GM13977 (cell line): ENCODE measurements around the gene ATP2A3.

Experiments
- DNase-seq: peaks from one replicate; pipeline ENCODE4 v3.0.0; 2012; ENCODE audit warnings: low spot score
- in situ Hi-C: fragments of 300-500 bp; cut with MboI; formaldehyde crosslinking; loops from one replicate; pipeline ENCODE4 v1.12.0; 2022; ENCODE audit warnings: low sequenced_read_pairs, low pct_unique_long_range_greater_than_20kb, mixed read lengths, inconsistent platforms; ENCODE audit not compliant: unreplicated experiment
- TF ChIP-seq, protein P1 (sequence below): IDR thresholded peaks from 2 replicates; pipeline ENCODE4 v1.5.1; 2012; ENCODE audit warnings: mild to moderate bottlenecking, control low read depth; ENCODE audit not compliant: insufficient read depth; ENCODE audit errors: extremely low read depth, missing control alignments

ATP2A3 gene

DNA sequence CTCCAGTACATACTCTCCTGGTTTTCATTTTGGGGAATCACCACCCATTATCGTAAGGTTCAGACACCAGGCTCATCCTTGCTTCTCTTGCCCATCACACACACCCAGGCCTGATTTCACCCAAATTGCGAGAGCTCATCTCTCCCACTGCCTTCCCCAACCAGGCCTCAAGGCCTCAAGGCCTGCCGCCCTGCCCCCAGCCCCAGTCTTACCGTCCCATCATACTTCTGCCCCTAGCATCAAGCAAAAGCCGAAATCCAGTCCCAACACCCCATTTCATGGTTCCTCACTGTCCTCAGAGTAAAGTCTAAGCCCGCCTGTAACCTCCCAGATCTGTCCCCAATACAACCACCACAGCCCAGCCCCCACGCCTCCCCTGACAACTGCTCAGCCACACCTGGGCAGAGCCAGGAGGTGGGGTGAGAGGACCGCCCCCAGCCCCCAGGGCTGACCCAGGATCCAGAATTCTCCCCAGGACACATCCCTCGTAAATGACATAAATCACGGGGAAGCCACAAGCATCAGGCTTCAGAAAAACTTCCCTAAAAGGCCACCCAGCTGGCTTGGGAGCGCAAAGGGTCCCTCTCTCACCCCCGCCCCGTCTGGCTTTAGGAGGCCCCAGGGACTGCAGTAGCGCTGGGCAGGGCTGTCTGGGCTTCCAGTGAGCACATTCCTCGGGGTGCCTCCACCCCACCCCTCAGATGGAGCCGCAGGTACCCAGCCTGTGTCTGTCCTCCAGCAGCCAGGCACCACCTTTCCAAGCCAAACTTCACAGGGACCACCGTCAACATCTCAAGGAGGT lies 38.4 kb downstream of the ATP2A3 start:
- TF ChIP-seq, protein P1, sequence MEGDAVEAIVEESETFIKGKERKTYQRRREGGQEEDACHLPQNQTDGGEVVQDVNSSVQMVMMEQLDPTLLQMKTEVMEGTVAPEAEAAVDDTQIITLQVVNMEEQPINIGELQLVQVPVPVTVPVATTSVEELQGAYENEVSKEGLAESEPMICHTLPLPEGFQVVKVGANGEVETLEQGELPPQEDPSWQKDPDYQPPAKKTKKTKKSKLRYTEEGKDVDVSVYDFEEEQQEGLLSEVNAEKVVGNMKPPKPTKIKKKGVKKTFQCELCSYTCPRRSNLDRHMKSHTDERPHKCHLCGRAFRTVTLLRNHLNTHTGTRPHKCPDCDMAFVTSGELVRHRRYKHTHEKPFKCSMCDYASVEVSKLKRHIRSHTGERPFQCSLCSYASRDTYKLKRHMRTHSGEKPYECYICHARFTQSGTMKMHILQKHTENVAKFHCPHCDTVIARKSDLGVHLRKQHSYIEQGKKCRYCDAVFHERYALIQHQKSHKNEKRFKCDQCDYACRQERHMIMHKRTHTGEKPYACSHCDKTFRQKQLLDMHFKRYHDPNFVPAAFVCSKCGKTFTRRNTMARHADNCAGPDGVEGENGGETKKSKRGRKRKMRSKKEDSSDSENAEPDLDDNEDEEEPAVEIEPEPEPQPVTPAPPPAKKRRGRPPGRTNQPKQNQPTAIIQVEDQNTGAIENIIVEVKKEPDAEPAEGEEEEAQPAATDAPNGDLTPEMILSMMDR, result no peak
- in situ Hi-C loops, result no loop called here
- DNase-seq, result no peak

DNA sequence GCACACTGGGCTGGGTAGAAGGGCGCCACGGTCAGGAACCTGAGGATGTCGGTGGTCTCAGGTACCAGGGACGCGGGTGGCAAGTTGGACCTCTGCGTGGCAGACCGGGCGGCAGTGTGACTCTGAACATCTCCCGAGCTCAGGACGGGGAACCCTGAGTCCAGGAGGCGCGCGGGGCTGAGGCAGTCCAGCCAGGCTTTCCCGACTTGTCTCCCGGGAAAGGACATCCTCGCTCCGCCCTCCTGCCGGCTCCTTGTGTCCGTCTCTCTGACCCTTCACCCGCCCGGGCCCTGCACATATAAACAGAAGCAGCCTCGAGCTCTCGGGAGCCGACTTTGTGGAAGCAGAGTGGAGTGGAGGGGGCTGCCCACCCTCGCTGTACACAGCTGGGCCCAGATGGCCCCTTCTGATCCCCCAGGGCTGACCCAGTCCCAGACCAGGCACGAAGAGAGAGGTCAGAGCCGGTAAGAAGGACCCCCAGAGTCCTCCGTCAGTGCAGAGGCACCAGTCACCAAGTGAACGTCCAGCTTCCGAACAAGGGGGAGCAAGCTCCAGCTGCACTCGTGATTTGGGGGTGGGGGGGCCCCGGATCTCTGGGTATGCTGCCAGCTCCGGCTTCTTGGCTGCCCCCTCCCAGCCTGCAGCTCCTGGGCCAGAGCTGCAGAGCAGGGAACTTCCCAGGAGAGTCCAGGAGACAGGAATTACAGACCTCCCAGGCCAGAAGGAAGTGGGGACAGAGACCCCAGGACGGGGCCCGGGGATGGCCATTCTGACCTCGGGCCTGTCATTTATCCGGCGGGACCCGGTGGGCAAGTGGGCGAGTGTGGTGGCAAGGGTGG lies 39.5 kb downstream of the ATP2A3 start:
- no peak for DNase-seq
- TF ChIP-seq, protein P1, result no peak
- in situ Hi-C loops, result no loop called here

GRCh38 chr17:3923466-3924190 lies 40.6 kb downstream of the ATP2A3 start:
- in situ Hi-C loops, result no loop called here
- no peak for DNase-seq
- TF ChIP-seq, protein P1, result no peak

DNA sequence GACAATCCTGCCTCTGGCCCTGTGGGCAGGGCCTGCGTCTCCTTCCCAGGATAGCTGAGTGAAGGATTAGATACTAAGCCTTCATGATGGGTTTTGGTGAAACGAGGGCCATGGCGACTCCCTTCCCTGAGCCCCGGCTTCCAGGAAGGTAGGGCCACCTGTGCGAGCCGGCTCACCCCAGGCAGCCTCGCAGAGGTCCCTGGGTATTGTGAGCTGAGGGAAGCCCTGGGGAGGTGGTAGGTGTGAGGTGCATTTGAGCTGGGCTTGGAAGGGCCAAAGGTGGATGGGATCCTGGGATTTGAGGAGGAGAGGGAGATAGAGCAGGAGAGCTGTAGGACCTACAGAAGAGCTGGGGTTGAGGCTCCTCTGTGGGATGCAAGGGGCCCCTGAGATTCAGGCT lies 41.5 kb downstream of the ATP2A3 start:
- DNase-seq, result no peak
- in situ Hi-C loops, result no loop called here
- TF ChIP-seq, protein P1, result no peak

DNA sequence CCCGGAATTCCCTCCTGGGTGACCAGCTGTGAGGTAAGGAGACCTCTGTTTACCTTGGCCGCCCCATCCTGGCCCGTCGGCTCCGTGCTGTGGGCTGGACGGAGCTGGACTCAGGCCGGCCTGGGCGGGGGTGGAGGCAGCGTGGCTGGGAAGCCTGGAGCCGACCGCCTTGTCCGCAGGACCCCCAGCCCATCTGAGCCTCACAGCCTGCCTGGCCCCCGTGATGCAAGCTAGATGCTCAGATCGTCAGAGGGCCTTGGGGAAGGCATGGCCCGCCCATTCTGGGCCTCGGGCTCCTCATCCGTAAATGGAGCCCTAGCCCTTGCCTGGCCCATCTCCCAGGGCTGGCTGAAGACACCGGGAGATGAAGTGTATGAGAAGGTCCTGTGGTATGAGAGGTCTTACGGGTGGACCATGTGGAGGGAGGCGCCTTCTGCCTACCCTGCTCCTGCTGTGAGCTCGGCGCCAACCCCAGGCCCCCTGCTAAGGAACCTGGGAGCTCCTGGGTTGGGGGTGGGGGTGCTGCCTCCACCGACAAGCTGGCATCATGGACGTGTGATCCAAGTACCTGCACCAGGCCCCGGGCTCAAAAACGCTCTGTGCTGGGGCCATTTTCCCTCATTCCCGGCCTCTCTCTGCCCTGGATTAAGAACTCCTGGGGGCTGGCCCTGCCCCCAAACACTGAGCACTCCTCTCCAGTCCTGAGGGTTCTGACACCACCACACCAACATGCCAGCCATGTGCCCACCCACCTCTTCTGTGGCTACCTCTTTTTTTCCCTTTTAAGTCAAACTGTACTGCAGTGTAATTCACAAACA lies 42.5 kb downstream of the ATP2A3 start:
- no peak for DNase-seq
- TF ChIP-seq, protein P1, result no peak
- in situ Hi-C loops, result no loop called here
